HG02642 (cell line): Measurements from ENCODE around the gene VPS54.
"Not testable (repeated sequence)": the region's sequence is repeated elsewhere in the genome, so short reads cannot be mapped to it uniquely, and the experiment has no call there.

ENCODE experiments used
- ATAC-seq: cut with Tn5 transposase; IDR thresholded peaks from one replicate; pipeline ENCODE4 v1.9.1; 2021; ENCODE audit warnings: mild to moderate bottlenecking; ENCODE audit not compliant: unreplicated experiment, poor library complexity

VPS54 gene

DNA sequence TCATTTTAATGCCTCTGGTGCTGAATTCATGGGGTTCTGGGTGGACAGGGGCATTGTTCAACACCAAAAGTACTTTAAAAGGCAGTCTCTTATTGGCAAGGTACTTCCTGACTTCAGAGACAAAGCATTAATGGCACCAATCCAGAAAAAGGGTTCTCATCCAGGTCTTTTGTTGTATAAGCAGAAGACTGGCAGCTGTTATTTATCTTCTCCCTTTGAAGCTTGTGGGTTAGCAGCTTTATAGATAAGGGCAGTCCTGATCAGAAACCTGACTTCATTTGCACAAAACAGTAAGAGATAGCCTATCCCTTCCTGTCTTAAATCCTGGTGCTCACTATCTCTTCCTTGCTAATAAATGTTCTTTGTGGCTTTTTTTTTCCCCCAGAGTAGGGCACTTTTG, 68.8 kb downstream of the VPS54 start:
- no peak for ATAC-seq

DNA sequence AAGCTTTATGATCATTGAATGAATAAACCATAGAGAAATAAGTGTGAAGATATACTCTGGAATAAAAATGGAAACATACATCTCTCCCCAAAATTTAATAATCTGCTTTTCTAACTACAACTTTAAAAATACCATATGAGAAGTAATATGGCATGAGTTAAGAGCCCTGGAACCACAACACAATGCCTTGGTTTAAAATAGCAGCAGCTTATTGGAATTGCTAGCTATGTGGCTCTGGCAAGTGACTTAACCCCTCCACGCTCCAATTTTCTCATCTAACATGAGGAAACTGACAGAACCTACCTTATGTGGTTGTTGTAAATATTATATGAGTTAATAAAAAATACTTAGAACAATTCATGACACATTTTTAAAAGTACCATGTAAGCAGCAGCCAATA, 76.4 kb downstream of the VPS54 start:
- no peak for ATAC-seq

DNA sequence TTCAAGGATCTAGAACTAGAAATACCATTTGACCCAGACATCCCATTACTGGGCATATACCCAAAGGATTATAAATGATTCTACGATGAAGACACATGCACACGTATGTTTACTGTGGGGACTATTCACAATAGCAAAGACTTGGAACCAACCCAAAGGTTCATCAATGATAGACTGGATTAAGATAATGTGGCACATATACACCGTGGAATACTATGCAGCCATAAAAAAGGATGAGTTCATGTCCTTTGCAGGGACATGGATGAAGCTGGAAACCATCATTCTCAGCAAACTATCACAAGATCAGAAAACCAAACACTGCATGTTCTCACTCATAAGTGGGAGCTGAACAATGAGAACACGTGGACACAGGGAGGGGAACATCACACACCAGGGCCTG, 87.1 kb downstream of the VPS54 start:
- not testable (repeated sequence) for ATAC-seq

DNA sequence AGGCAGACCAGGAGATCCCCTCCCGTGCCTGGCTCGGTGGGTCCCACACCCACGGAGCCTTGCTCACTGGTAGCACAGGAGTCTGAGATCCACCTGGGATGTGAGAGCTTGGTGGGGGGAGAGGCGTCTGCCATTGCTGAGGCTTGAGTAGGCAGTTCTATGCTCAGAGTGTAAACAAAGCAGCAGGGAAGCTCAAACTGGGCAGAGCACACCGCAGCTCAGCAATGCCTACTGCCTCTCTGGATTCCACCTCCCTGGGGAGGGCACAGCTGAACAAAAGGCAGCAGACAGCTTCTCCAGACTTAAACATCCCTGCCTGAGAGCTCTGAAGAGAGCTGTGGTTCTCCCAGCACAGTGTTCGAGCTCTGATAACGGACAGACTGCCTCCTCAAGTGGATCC, 92.4 kb downstream of the VPS54 start:
- ATAC-seq = no peak

DNA sequence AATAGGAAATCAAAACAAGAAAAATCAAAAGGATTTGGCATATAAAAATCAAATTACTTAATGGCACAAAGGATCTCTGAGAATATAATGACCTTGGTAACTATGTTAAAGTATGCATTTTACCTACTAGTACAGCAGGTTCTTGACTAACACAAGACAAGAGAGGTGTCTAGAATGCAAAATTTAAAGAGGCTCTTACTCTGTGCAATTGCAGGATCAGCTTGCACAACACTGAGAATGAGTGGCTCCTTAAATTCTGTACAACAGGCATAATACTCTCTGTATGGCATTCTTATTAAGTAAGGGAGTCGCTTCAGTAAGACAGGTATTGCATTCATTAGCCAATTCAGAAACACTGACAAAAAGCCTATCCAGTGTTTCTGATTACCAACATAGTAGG, 104.9 kb downstream of the VPS54 start:
- ATAC-seq = no peak

DNA sequence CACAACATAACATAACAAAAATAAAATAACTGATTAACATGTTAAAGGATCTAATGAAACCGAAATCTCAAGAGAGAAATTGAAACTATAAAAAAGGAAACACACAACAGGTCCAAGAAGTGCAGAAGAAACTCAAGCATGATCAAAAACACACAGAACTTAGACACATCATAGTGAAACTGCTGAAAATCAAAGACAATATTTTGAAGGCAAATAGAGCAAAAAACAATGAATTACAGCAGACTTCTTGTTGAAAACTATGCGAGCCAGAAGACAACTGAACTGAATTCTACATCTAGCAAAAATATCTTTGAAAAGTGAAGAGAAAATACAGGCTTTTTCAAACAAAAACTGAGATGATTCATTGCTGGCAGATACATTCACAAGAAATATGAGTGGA, 116.2 kb downstream of the VPS54 start:
- ATAC-seq = no peak

DNA sequence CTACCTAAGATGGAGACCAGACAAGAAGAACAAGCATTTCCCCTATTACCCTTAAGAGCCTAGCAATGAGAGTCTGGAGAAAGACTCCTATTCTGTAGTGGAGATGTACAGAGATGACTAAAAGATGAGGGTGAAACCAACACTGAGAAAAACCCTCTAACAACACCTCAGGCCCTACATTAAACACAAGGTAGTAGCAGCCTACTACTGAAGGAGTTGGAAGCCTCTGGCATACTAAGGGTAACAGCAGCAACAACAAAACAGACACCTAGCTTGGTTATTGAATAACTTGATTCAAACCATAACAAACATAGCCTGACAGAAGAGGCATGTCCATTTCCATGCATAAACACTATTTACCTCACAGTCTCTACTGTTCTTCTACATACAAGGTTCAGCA, 117.1 kb downstream of the VPS54 start:
- no peak for ATAC-seq

DNA sequence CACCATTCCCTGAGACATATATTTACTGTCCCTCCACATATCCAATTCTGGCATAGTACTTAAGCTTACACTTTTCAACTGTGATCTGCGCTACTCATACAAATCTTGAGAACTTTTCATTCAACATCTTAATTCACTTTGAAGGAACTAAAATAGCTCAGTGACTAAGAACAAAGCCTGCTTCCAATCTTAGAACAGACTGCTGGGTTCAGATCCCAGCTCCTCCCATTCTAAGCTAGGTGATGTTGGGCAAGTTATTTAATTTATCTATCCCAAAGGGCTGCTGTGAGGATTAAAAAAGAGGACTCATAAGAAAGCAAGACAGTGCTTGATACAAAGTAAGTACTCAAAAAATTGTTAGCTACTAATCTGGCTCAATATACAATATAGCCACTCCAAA, 119.6 kb downstream of the VPS54 start:
- ATAC-seq = no peak

DNA sequence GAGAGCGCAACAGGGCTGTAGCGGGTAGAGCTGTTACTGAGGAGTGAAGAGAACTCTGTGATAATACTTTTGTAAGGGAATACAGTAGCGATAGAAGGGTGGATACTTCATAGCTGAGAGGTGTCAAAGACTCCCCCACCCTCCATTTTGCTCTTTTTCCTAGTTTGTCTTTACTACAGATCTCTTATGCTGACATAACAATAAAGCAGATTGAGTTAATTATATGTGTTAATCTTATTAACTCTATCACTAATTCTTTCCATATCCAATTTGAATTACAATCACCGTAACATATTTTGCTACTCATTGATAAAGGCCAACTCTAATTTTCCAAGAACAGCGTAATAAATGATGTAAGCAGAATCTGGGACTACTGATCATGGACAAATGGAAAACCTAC, 120.4 kb downstream of the VPS54 start:
- ATAC-seq = no peak

DNA sequence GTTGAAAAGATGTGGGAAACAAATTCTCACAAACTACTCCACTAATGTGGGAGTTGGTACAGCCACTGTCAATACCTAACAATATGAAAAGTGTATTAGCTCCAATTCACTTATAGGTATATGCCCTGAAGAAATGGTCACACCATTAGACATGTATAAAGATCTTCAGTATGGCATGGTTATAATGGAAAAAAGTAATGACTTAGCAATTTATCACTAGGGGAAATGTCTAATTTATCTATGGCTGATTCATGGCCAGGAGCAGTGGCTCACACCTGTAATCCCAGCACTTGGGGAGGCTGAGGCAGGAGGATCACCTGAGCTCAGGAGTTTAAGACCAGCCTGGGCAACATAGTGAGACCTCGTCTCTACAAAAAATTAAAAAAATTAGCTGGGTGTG, 125.1 kb downstream of the VPS54 start:
- no peak for ATAC-seq

DNA sequence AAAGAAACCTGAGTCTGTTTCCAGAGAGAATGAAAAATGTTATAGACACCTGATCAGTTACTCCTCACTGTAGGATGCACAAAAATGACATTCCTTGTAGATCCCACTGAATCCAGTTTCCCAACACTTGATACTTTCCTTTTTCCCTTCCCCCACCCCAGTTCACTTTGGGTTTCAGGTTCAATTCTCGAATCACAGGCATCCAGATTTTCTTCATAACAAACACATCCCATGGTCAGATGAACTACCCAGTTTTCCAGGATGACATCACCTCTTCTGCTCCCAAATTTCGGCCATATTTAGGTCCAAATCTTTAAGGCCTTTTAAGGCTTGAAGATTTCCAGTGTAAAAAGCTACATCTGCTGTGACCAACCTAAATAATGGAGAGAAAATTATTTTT, 126.1 kb downstream of the VPS54 start:
- no peak for ATAC-seq

DNA sequence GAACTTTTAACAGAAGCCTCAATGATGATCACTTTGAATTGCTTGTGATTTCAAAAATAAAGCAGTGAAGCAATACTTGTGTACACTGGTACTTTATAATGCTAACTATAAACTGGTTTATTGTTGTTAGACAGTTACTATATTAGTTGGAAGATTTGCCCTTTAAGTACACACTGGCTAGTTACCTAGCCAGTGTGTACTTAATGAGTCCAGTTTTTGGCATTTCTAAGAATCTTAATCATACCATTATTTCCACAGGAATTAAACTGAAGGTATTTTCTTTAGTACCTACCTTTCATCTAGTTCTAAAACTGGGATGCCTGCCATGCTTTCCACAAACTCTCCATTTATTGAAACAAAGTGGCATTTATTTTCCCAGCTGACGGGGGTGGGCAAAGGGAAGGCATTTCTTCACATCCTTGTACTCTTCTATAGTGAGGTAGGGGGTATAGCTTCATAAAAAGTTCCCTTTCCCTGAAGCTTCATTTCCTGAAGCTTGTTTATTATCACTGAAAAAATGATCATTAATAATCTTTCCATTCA, 127.7 kb downstream of the VPS54 start:
- ATAC-seq = no peak

DNA sequence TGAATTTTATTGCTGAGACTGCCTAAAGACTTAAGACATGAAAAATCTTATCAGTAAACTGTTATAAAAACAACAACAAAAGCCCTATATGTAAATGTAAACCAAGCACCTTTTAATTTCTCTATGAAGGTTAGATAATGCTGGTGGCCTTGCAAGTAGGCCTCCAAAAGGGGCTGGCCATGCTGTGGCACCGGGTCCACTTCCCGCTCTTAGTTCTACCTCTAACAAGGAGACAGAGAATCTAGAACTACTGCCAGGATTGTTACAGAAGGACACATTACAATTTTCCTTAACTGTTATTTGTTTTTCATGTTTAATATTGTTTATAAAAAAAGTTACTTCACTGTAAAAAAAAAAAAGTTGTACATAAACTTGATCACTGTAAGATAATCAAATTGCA, 128.6 kb downstream of the VPS54 start:
- no peak for ATAC-seq

DNA sequence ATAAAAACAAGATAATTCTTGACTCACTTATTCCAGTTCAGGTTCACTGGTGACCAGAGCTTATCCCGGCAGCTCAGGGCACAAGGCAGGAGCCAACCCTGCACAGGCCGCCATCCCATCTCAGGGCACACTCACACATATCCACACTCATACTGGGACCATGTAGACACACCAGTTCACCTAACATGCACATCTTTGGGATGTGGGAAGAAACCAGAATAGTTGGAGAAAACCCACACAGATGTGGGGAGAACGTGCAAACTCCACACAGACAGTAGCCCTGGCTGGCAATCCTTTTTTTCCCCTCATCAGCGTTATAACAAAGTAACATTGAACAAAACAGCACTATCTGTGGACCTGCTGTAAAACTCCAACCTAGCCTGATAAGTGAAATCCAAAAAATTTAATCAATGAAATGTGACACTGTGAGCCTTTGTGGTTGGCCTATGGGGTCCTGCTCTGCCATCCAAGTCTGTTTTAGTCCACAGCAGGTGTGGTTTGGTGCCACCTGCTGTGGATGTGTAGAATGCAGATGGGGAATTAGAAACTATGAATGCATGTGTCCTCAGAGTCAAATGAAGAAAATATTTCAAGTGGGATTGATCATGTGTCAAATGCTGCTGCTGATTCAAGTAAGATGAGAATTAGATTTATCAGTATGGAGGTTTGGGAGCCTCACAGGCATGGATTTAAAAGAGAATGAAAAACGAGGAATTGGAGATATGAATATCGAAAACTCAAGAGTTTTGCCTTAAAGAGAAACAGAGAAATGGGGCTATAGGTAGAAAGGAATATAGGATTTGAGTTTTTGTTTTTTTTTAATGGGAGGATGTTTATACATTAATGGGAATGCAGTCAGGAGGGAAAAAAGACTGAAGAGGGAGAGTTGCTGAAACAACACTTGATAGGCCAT, 130.5 kb downstream of the VPS54 start:
- ATAC-seq = peak; percentile 75

DNA sequence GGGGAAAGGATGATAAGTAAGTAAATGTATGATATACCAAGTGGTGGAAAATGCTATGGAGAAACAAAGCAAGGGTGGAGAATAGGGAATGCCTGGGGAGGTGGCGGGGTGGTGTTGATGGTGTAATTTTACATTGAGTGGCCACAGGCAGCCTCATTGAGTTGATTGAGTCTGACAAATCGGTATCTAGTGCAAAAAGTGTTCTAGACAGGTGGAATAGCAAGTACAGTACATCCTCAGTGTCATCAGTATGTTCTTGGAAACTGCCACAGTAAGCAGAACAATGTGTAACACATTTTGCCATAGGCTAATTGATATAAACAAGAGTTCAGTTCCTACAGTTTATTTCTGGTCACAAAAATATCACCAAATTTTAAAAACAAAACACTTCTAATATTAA, 131.2 kb downstream of the VPS54 start:
- no peak for ATAC-seq

DNA sequence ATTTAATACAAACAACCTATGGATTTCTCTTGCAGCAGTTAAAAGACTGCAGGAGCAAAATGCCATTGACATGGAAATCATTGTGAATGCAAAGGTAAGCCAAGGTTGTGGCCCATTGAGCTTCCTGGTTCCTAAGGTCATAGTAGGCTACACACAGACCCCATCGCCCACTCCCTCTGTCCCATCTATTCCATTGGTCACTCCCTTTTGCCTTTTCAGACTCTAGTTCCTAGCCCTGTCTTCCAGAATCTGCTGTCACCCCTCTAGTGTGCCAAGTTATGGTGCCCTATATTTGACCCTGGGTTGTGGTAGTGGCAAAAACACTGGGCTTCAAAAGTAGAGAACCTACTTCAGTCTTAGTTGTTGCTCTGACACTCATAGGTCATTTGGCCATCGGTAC, 132.8 kb downstream of the VPS54 start:
- no peak for ATAC-seq

DNA sequence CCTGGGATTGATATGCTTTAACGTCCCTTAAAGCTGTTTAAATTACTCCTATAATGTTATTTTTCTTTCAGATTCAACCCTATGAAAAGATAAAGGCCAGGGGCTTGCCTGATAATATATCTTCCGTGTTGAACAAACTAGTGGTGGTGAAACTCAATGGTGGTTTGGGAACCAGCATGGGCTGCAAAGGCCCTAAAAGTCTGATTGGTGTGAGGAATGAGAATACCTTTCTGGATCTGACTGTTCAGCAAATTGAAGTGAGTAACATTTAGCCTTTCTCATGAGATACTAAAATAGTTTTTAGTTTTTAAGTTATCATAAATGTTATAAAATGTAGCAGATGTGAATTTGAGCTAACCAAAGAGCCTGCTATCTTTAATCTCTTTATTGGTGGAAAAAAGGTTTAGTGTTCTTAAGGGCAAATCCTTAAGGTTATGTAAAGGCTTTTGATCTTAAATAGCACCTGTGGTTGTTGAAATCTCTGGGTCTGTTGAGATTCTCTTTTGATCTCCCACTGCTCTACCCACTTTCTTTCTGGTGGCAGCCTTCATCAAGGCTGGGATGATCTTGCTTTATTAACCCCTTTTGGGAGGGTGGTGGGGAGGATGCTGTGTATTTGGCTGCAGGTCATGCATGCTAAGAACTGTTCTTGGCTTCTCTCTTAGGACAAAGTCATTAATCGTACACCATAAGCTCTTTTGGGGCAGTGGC, 136.7 kb downstream of the VPS54 start:
- ATAC-seq = no peak

DNA sequence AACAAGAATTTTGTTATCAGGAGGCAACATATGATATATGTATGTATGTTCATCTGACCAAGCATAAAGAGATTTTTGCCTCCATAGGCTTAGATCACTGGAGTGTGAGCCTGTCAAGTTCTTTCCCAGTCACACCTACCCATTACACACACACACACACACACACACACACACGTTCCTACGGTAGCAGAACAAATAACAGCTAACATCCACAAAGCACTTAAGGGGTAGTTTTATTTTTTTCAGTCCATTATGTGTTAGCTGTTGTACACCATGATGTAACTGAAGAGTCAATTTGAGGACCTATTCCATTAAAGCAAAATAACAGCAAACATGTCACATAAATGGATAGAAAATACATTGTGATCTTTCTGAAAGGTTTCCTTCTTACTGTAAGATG, 138.0 kb downstream of the VPS54 start:
- ATAC-seq = no peak

DNA sequence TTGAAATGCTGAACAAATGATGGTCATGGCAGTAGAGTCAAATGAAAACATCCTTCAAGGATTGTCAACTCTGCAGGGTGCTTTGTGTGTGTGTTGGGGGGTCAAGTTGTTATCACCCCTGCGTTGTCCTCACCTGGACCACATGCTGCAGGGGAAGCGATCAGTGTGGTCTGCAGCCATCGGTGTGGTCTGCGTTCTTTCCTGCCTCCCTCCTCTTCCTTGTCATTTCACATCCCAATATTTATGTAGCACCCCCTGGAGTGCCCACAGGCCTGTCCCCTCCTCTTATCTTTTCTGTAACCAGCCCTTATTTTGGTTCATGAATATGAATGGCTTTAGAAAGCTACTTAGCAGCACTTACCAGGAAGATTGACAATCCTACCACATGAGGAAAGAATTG, 138.6 kb downstream of the VPS54 start:
- ATAC-seq = no peak

DNA sequence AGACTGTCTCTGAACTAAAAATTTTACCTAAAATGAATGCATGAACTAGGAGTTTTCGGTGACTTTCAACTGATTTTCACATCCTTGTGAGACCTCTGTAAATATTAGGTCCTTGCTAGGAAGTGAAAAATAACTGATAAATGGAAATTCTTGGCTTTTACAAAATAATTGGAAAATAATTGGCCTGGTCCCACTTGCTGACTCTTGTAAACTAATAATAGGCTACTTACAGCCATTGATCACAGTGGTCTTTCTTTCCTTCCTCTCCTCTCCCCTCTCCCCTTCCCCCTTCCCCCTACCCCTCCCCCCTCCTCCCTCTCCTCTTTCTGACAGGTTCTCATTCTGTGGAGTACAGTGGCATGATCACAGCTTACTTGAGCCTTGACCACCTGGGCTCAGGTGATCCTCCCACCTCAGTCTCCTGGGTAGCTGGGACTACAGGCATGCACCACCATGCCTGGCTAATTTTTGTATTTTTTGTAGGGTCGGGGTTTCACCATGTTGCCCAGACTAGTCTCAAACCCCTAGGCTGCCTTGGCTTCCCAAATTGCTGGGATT, 139.3 kb downstream of the VPS54 start:
- no peak for ATAC-seq

DNA sequence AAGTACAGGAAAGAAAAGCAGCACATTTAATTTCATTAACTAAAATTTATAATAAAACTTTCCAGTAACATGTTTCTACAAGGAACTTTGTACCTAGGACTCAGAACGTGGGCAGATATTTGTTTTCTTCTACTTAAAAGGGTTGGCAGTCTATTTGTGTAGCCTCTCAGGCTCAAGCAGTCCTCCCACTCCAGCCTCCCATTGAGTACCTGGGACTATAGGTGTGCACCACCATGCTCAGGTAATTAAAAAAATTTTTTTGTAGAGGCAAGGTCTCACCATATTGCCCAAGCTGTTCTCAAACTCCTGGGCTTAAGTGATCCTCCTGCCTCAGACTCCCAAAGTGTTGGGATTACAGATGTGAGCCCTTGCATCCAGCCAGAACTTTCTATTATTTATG, 140.7 kb downstream of the VPS54 start:
- ATAC-seq = no peak
